IPS-18a (cell line): ENCODE data around the gene DKK1.
"Not testable (repeated sequence)": the region's sequence is repeated elsewhere in the genome, so short reads cannot be mapped to it uniquely, and the experiment has no call there.

Source experiments
- H3K27ac ChIP-seq: one replicate; pipeline ENCODE4 v1.5.1; 2013; ENCODE audit warnings: low read length
- H3K27me3 ChIP-seq: one replicate; pipeline ENCODE4 v1.6.1; 2013; ENCODE audit warnings: mild to moderate bottlenecking, low read length; ENCODE audit not compliant: control insufficient read depth, insufficient read depth
- H3K36me3 ChIP-seq: one replicate; pipeline ENCODE4 v1.6.1; 2013; ENCODE audit warnings: low read depth, low read length; ENCODE audit not compliant: control insufficient read depth
- H3K4me1 ChIP-seq: one replicate; pipeline ENCODE4 v1.6.1; 2013; ENCODE audit warnings: low read depth, low read length; ENCODE audit not compliant: control insufficient read depth
- H3K4me3 ChIP-seq: one replicate; pipeline ENCODE4 v1.5.1; 2013; ENCODE audit warnings: low read length
- H3K9ac ChIP-seq: one replicate; pipeline ENCODE4 v1.6.1; 2013; ENCODE audit warnings: mild to moderate bottlenecking, low read length, moderate library complexity
- H3K9me3 ChIP-seq: one replicate; pipeline ENCODE4 v1.6.1; 2013; ENCODE audit warnings: low read depth, low read length; ENCODE audit not compliant: control insufficient read depth

Gene DKK1

GRCh38 chr10:52348037-52348564, 34.0 kb downstream of the DKK1 start:
- Histone ChIP-seq H3K36me3 (no peaks in the 10 kb centered on the region), H3K4me3 (no peak overlapping the region), H3K27me3 (no peaks in the 10 kb centered on the region), H3K4me1 (no peaks in the 10 kb centered on the region), H3K9ac (no peak overlapping the region), H3K9me3 (no peaks in the 10 kb centered on the region), H3K27ac (no peak overlapping the region)

- H3K4me3 ChIP-seq, result no peak overlapping the region
- H3K27me3 ChIP-seq, result no peaks in the 10 kb centered on the region
- H3K9me3 ChIP-seq, result no peaks in the 10 kb centered on the region
- no peak overlapping the region for H3K9ac ChIP-seq
- H3K4me1 ChIP-seq, result no peaks in the 10 kb centered on the region
- no peaks in the 10 kb centered on the region for H3K36me3 ChIP-seq
- H3K27ac ChIP-seq, result no peak overlapping the region
Observed at GRCh38 chr10:52351914-52352330, 37.8 kb downstream of the DKK1 start.

GRCh38 chr10:52353205-52353604, 39.1 kb downstream of the DKK1 start:
- no peak overlapping the region for H3K4me3 ChIP-seq
- H3K36me3 ChIP-seq, result no peaks in the 10 kb centered on the region
- H3K9me3 ChIP-seq, result no peaks in the 10 kb centered on the region
- H3K27ac ChIP-seq, result no peak overlapping the region
- H3K27me3 ChIP-seq, result no peaks in the 10 kb centered on the region
- H3K4me1 ChIP-seq, result no peaks in the 10 kb centered on the region
- H3K9ac ChIP-seq, result no peak overlapping the region

- Histone ChIP-seq H3K27me3 (no peaks in the 10 kb centered on the region), H3K27ac (no peak overlapping the region), H3K4me3 (no peak overlapping the region), H3K9ac (no peak overlapping the region), H3K36me3 (no peaks in the 10 kb centered on the region), H3K9me3 (no peaks in the 10 kb centered on the region), H3K4me1 (no peaks in the 10 kb centered on the region)
Observed at GRCh38 chr10:52353960-52354394, 39.9 kb downstream of the DKK1 start.

- no peaks in the 10 kb centered on the region for H3K4me1 ChIP-seq
- H3K9ac ChIP-seq, result no peak overlapping the region
- no peaks in the 10 kb centered on the region for H3K27me3 ChIP-seq
- no peak overlapping the region for H3K4me3 ChIP-seq
- no peak overlapping the region for H3K27ac ChIP-seq
- no peaks in the 10 kb centered on the region for H3K9me3 ChIP-seq
- H3K36me3 ChIP-seq, result no peaks in the 10 kb centered on the region
Observed at GRCh38 chr10:52357971-52358370, 43.9 kb downstream of the DKK1 start.

- H3K27me3 ChIP-seq, result no peaks in the 10 kb centered on the region
Observed at GRCh38 chr10:52359441-52359840, 45.4 kb downstream of the DKK1 start.

GRCh38 chr10:52365547-52366432, 51.7 kb downstream of the DKK1 start:
- not testable (repeated sequence) for H3K4me1 ChIP-seq, H3K9me3 ChIP-seq, H3K36me3 ChIP-seq, H3K9ac ChIP-seq, H3K27me3 ChIP-seq, H3K4me3 ChIP-seq, H3K27ac ChIP-seq

More at GRCh38 chr10:52359441-52359840, 45.4 kb downstream of the DKK1 start:
- Histone ChIP-seq H3K9me3 (no peaks in the 10 kb centered on the region), H3K4me1 (no peaks in the 10 kb centered on the region), H3K9ac (no peak overlapping the region), H3K36me3 (no peaks in the 10 kb centered on the region), H3K4me3 (no peak overlapping the region), H3K27ac (no peak overlapping the region)
